ENCODE data around the gene KIAA0319L. TPM values are rescaled to one million over a fixed set of nuclear protein-coding genes. Genes with fewer than 3 reads are reported as not detected.

Gene KIAA0319L
- total and polyA plus RNA-seq, 4 donors, result 27.0 to 107 (median 27.9) TPM

DNA sequence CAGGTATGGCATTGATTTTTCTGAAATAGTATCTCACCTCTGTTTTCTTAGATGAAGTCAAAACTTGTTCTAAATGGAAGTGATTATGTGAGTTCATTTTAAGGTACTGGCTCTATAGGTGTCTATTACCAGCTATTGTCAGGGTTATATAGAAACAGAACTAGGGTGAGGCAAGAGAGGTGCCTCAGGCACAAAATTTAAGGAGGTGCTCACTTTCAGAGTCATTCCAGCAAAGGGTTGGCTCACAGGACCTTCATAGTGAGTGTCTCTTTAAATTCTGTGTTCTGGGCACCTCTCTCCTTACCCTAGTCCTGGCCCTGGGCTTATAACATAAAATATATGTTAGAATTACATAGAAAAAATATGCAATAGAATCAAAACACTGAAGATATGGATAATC is 49.3 kb downstream of the KIAA0319L start (continued):
- TF ChIP-seq, protein P1, sequence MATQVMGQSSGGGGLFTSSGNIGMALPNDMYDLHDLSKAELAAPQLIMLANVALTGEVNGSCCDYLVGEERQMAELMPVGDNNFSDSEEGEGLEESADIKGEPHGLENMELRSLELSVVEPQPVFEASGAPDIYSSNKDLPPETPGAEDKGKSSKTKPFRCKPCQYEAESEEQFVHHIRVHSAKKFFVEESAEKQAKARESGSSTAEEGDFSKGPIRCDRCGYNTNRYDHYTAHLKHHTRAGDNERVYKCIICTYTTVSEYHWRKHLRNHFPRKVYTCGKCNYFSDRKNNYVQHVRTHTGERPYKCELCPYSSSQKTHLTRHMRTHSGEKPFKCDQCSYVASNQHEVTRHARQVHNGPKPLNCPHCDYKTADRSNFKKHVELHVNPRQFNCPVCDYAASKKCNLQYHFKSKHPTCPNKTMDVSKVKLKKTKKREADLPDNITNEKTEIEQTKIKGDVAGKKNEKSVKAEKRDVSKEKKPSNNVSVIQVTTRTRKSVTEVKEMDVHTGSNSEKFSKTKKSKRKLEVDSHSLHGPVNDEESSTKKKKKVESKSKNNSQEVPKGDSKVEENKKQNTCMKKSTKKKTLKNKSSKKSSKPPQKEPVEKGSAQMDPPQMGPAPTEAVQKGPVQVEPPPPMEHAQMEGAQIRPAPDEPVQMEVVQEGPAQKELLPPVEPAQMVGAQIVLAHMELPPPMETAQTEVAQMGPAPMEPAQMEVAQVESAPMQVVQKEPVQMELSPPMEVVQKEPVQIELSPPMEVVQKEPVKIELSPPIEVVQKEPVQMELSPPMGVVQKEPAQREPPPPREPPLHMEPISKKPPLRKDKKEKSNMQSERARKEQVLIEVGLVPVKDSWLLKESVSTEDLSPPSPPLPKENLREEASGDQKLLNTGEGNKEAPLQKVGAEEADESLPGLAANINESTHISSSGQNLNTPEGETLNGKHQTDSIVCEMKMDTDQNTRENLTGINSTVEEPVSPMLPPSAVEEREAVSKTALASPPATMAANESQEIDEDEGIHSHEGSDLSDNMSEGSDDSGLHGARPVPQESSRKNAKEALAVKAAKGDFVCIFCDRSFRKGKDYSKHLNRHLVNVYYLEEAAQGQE (IDR thresholded peaks at IDR 0.05), result no peak

DNA sequence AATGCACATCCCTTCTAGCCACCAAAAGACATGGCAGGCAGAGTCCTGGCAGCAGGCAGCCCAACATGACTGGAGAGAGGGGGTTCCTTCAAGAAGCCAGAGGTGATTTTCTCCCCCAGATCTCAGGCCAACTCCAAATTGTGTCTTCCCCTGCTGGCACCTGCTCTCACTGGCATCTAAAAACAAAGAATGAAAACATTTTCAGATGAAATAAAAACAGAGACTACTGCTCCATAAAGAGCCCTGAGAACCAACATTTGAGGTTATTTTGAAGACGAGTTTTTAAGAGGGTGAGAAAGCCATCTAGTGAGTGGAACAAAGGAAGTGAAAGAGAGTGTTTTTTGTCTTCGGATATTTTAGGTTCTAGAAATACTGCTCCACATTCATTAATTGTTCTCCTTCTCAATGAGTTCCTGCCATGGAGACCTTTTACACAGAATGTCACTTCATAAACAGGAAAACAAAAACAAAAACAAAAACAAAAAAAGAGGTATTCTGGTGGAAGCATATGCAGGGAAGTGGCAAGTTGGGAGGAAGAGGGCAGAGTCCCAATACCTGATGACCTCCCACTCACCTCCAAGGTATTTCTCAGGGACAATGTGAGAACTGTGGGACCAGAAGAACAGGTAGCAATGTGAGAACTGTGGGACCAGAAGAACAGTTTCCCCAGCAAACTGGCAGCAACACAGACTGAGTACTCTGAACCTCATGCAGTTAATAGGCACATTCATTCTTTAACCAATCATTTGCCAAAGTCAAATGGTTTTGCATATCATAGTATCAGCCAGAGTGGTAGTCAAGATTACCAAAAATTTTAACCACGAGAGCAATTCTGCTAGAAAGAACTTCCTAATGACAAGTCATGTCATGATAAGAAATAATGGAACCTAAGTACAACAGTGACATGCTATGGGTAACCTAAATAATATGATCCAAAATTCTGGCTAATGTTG is 50.0 kb downstream of the KIAA0319L start:
- no peaks in the 10 kb centered on the region for H3K9me3 ChIP-seq (ENCODE audit: control insufficient read depth in 4 of 4, low read length in 3 of 4)
- 82% methylated on average over 3 of the region's 3 CpGs for WGBS

More for the DNA sequence above, 50.0 kb downstream of the KIAA0319L start:
- TF ChIP-seq, protein P1 (IDR thresholded peaks at IDR 0.05), result no peak
- TF ChIP-seq FOXA2 (IDR thresholded peaks at IDR 0.05), result no peak
- no peak for TF ChIP-seq EGR1 (IDR thresholded peaks at IDR 0.05; ENCODE audit: low read depth in 2 of 2)
- TF ChIP-seq NR2F2 (IDR thresholded peaks at IDR 0.05), result no peak
- TF ChIP-seq JUND (IDR thresholded peaks at IDR 0.05), result no peak
- TF ChIP-seq TAF1 (conservative IDR thresholded peaks at IDR 0.05), result no peak
- TF ChIP-seq HNF4G (IDR thresholded peaks at IDR 0.05), result no peak
- TF ChIP-seq FOXA1 (IDR thresholded peaks at IDR 0.05), result no peak
- TF ChIP-seq YY1 (IDR thresholded peaks at IDR 0.05), result no peak
- TF ChIP-seq, protein P2, sequence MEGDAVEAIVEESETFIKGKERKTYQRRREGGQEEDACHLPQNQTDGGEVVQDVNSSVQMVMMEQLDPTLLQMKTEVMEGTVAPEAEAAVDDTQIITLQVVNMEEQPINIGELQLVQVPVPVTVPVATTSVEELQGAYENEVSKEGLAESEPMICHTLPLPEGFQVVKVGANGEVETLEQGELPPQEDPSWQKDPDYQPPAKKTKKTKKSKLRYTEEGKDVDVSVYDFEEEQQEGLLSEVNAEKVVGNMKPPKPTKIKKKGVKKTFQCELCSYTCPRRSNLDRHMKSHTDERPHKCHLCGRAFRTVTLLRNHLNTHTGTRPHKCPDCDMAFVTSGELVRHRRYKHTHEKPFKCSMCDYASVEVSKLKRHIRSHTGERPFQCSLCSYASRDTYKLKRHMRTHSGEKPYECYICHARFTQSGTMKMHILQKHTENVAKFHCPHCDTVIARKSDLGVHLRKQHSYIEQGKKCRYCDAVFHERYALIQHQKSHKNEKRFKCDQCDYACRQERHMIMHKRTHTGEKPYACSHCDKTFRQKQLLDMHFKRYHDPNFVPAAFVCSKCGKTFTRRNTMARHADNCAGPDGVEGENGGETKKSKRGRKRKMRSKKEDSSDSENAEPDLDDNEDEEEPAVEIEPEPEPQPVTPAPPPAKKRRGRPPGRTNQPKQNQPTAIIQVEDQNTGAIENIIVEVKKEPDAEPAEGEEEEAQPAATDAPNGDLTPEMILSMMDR (IDR thresholded peaks at IDR 0.05; ENCODE audit: low read depth, low read length, missing input control), result no peak
- TF ChIP-seq, protein P3, sequence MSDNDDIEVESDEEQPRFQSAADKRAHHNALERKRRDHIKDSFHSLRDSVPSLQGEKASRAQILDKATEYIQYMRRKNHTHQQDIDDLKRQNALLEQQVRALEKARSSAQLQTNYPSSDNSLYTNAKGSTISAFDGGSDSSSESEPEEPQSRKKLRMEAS (IDR thresholded peaks at IDR 0.05), result no peak
- TF ChIP-seq HNF4A (conservative IDR thresholded peaks at IDR 0.05), result no peak
- TF ChIP-seq RAD21 (IDR thresholded peaks at IDR 0.05), result no peak
- no peak for TF ChIP-seq SP1 (IDR thresholded peaks at IDR 0.05)
- TF ChIP-seq RXRA (IDR thresholded peaks at IDR 0.05), result no peak
- no peak for TF ChIP-seq GABPA (IDR thresholded peaks at IDR 0.05 in 1 of 2, conservative IDR thresholded peaks at IDR 0.05 in 1 of 2)
- TF ChIP-seq, protein P4, sequence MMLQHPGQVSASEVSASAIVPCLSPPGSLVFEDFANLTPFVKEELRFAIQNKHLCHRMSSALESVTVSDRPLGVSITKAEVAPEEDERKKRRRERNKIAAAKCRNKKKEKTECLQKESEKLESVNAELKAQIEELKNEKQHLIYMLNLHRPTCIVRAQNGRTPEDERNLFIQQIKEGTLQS (IDR thresholded peaks at IDR 0.05), result no peak
- Histone ChIP-seq H3K27ac (ENCODE audit: low read depth in 1 of 2, low read length in 2 of 2) (no peak overlapping the region), H3K9ac (ENCODE audit: low read depth in 1 of 2, low read length in 2 of 2) (no peak overlapping the region), H3K4me1 (ENCODE audit: control insufficient read depth in 4 of 4, insufficient read depth in 4 of 4, low read length in 3 of 4) (peaks cover 0 to 3% (median 1%) of the 10 kb centered on the region in 4 donors), H3K36me3 (ENCODE audit: control insufficient read depth in 4 of 4, insufficient read depth in 3 of 4, low read depth in 1 of 4, low read length in 3 of 4) (peaks cover 0 to 13% (median 2%) of the 10 kb centered on the region in 4 donors), H3K4me3 (ENCODE audit: low read depth in 1 of 3, low read length in 3 of 3) (no peak overlapping the region), H3K27me3 (ENCODE audit: control insufficient read depth in 4 of 4, insufficient read depth in 4 of 4, low read length in 3 of 4) (no peaks in the 10 kb centered on the region)
- no peak for DNase-seq (ENCODE audit: low spot score)

Data from liver (tissue), 9 donors.